HepG2 (cell line): ENCODE data around the gene ACTRT2.

ENCODE experiments used
- CTCF ChIP-seq: sonication (generic); formaldehyde crosslinking; IDR thresholded peaks from 2 replicates; pipeline ENCODE4 v1.5.0; 2020; ENCODE audit warnings: mild to moderate bottlenecking, missing genetic modification reagents, moderate library complexity
- SMARCC2 ChIP-seq: fragments of 450-650 bp; IDR thresholded peaks from 2 replicates; pipeline ENCODE4 v1.6.1; 2017; ENCODE audit warnings: antibody characterized with exemption, mild to moderate bottlenecking

DNA sequence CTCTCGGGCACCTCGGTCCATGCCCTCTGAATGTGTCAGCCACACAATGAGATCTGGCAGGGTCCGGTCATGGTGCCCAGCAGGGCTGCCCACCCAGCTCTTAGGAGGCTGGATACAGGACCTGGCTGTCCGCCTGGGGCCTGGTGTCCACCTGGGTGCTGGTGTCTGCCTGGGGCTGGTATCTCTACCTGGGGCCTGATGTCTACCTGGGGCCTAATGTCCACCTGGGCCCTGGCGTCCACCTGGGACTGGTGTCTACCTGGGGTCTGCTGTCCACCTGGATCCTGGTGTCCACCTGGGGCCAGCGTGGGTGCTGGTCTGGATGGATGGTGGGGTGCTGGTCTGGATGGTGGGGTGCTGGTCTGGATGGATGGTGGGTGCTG is 45.1 kb upstream of the ACTRT2 start:
- no peak for TF ChIP-seq SMARCC2
- no peak for TF ChIP-seq CTCF
